Islet of Langerhans (tissue), 1 donor: ENCODE measurements around the gene SLC44A1.

Source experiments
- FAIRE-seq: peaks from one replicate; lab custom pipeline; 2011; peaks lifted over from hg19 to GRCh38; lab: Jason Lieb, UNC

Gene SLC44A1

GRCh38 chr9:105305856-105306255 lies 61.4 kb downstream of the SLC44A1 start:
- peak; percentile 70 for FAIRE-seq

- FAIRE-seq = no peak
These were observed 62.1 kb downstream of the SLC44A1 start for GRCh38 chr9:105306351-105307140.

DNA sequence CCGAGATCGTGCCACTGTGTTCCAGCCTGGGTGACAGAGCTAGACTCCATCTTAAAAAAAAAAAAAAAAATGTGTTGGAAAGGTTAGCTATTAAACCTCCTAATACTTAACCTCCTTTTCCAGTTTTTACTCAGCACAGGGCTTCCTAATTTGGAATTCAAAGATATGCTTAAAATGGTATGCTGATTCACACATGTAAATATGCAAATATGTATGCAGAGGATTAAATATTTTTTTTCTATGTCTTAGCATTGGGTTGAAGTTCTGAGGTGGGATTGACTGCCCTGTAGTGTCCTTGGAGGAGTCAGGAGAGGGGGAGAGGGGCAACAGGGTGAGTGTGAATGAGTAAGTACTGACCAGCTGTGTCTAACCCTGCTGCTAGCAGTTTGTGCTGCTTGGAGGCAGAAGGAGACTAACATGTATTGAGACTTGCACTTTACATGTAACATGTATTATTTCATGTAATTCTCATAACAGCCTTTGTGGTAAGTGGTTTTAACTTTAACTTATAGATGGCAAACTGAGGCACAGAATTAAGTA lies 63.2 kb downstream of the SLC44A1 start:
- FAIRE-seq = no peak

- peak; percentile 97 for FAIRE-seq
These were observed 64.2 kb downstream of the SLC44A1 start for GRCh38 chr9:105308461-105309341.

GRCh38 chr9:105309531-105309931 lies 65.1 kb downstream of the SLC44A1 start:
- no peak for FAIRE-seq

- FAIRE-seq = no peak
These were observed 66.9 kb downstream of the SLC44A1 start for GRCh38 chr9:105311306-105311705.

- FAIRE-seq = no peak
These were observed 68.8 kb downstream of the SLC44A1 start for GRCh38 chr9:105313238-105313637.

DNA sequence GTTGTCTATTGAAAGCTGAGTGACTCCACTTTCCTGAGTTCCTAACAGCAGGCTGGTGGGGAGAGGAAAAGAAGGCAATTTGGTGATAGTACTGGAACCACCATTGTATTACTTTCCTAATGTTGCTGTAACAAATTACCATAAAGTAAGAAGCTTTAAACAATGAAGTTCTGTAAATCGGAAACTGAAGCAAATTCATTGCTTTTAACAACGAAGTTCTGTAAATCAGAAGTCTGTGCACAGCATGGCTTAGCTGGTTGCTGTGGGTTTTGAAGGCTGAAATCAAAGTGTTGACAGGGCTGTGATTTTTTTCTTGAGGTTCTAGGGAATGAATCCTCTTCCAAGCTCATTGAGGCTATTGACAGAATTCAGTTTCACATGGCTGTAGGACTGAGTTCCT lies 72.3 kb downstream of the SLC44A1 start:
- no peak for FAIRE-seq

DNA sequence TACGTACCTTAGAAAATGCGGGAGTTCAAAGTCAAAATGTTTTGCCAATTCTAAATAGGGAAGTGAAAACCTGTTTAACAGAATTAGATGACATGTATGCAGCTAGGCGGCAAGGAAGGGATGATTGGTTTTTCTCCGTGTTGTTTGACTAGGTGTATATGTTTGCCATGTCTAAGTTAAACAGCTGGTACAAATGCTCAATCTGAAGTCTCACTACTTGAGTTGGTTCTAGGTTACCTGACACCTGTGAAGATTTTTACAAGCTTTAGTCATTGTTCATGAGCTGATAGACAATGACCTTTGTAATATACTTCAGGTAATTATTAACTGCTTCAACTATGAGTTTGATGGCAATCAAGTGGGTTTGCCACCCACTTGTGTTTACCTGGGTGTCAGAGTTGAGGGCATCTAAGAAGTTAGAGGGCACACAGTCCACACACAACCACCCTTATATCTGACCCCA lies 74.3 kb downstream of the SLC44A1 start:
- FAIRE-seq = peak; percentile 30

DNA sequence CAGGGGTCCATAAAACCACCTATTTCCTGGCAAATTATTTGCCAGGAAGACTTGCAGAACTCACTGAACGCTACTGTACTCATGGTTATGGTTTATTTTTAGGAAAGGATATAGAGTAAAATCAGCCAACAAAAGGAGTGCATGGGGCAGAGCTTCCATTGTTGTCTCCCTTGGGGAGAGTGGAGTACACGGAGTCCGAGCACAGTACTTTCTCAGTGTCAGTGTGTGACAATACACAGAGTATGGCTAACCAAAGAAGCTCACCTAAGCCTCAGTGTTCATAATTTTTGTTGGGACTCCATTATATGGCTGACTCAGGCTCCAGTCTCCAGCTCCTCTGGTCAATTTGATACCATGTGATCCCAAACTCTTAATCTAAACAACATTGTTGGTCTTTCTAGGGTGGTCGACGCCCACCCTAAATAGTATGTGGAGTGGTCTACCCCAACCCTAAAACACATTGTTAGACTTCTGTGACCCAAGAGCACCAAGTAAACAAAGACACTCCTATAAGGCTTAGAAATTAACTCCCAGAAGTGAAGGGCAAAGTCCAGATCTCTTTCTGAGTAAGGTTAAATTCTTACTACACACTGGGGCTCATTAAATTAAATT lies 74.9 kb downstream of the SLC44A1 start:
- no peak for FAIRE-seq

- FAIRE-seq = no peak
These were observed 76.1 kb downstream of the SLC44A1 start for GRCh38 chr9:105320568-105320967.

GRCh38 chr9:105328296-105328695 lies 83.8 kb downstream of the SLC44A1 start:
- FAIRE-seq = no peak

GRCh38 chr9:105328872-105329718 lies 84.6 kb downstream of the SLC44A1 start:
- FAIRE-seq = no peak

DNA sequence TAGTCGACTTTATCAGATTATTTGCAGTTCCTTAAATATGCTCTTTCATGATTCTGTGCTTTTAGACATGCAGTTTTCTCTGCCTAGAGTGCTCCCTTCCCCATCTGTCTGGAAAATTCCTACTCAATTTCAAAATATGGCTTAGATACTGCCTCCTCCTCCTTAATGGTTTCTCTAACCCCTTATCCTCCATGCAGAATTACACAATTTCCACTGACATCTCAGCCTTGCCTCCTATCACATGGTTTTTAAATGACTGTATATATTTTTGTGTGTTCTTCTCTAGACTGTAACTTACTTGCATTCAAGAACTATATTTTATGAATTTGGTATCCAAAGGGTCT lies 85.2 kb downstream of the SLC44A1 start:
- no peak for FAIRE-seq

GRCh38 chr9:105330201-105330600 lies 85.8 kb downstream of the SLC44A1 start:
- FAIRE-seq = no peak

DNA sequence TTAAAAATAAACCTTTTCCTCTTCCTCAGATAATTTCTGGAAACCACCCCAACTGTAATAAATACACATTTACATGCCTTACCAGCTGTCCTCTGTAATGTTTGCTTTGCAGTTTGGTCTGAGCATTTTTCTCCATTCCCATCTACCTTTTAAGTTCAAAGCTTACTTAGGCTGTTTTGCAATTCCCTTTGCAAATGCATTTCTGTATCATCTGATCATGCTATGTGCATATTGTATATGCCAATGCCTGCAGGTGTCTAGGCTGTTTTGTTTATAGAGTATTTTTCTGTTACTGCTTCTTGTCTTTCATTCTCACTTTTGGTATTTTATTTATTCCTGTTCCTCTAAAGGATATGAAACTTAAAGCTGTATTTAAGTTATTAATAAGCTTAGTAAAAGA lies 86.3 kb downstream of the SLC44A1 start:
- FAIRE-seq = peak; percentile 49

- peak; percentile 47 for FAIRE-seq
These were observed 86.7 kb downstream of the SLC44A1 start for GRCh38 chr9:105331160-105331559.

GRCh38 chr9:105331755-105332154 lies 87.3 kb downstream of the SLC44A1 start:
- no peak for FAIRE-seq

GRCh38 chr9:105332471-105332870 lies 88.0 kb downstream of the SLC44A1 start:
- FAIRE-seq = no peak

DNA sequence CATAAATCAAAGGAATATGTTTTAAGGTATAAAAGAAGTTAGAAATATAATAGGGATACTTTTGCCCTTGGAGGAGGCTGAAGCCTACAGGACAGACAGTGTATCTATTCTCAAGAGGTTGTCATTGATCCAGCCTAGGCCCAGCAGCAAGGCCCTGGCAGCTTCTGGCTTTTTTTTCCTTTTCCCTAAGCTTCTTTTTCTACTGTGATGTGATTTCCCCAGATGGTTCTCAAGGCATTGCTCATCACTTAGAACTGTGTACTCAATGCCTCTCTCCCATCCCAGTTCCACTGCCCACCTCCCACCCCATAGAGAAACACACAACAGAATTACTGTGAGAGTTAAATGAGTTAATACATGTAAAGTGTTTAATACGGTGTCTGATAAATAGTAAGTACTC lies 88.6 kb downstream of the SLC44A1 start:
- no peak for FAIRE-seq

GRCh38 chr9:105333811-105334210 lies 89.4 kb downstream of the SLC44A1 start:
- no peak for FAIRE-seq

DNA sequence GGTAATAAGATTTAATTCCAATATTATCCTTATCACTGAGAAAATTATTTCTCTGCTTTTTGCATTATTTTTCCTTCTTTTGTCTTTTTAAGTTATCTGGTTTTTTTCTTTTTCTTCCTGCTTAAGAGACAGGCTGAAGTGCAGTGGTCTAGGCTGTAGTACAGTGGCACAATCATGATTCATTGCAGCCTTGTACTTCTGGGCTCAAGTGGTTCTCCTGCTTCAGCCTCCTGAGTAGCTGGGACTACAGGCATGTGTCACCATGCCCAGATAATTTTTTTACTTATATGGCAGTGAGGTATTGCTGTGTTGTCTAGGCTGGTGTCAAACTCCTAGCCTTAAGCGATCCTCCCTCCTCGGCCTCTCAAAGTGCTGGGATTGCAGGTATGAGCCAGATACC lies 93.9 kb downstream of the SLC44A1 start:
- no peak for FAIRE-seq
